SH-SY5Y (cell line): ENCODE data around the gene ARF1.

ENCODE experiments used
- GATA2 ChIP-seq: IDR thresholded peaks from 2 replicates; pipeline ENCODE4 v1.6.1; 2011; ENCODE audit warnings: mild to moderate bottlenecking, low read depth, low read length
- GATA3 ChIP-seq: IDR thresholded peaks from 2 replicates; pipeline ENCODE4 v1.6.1; 2011; ENCODE audit warnings: low read depth, mild to moderate bottlenecking, low read length, moderate library complexity

- TF ChIP-seq GATA2 (no peak), GATA3 (no peak)
These were observed 24.2 kb downstream of the ARF1 start for GRCh38 chr1:228106800-228107054.
